Hepatocyte (in vitro differentiated cells): ENCODE measurements around the gene RAB3IL1. TPM values are rescaled to one million over a fixed set of nuclear protein-coding genes. Genes with fewer than 3 reads are reported as not detected.

Experiments
- DNase-seq: peaks from one replicate; pipeline ENCODE4 v3.0.0-alpha.2; 2016; ENCODE audit warnings: low spot score
- H2AFZ ChIP-seq: fragments of 200-600 bp; sonication (generic); 2 replicates; pipeline ENCODE4 v1.6.0; 2016; ENCODE audit warnings: antibody characterized with exemption, mild to moderate bottlenecking
- H3K27ac ChIP-seq: fragments of 200-600 bp; sonication (generic); 2 replicates; pipeline ENCODE4 v1.5.1; 2016; ENCODE audit warnings: mild to moderate bottlenecking
- H3K27me3 ChIP-seq: fragments of 200-600 bp; sonication (generic); 2 replicates; pipeline ENCODE4 v1.6.1; 2016
- H3K36me3 ChIP-seq: fragments of 200-600 bp; sonication (generic); replicated peaks from 2 replicates; pipeline ENCODE4 v1.5.1; 2016; ENCODE audit warnings: low read depth; ENCODE audit not compliant: insufficient read depth
- H3K4me1 ChIP-seq: fragments of 200-600 bp; sonication (generic); 2 replicates; pipeline ENCODE4 v1.5.1; 2016; ENCODE audit warnings: mild to moderate bottlenecking, moderate library complexity; ENCODE audit not compliant: insufficient read depth
- H3K4me2 ChIP-seq: fragments of 200-600 bp; sonication (generic); 2 replicates; pipeline ENCODE4 v1.6.0; 2016
- H3K4me3 ChIP-seq: fragments of 200-600 bp; sonication (generic); 2 replicates; pipeline ENCODE4 v1.5.1; 2016; ENCODE audit warnings: mild to moderate bottlenecking
- H3K79me2 ChIP-seq: fragments of 200-600 bp; sonication (generic); 2 replicates; pipeline ENCODE4 v1.6.0; 2017; ENCODE audit warnings: mild to moderate bottlenecking
- H3K9me2 ChIP-seq: fragments of 200-600 bp; sonication (generic); replicated peaks from 2 replicates; pipeline ENCODE4 v1.6.0; 2017; ENCODE audit warnings: mild to moderate bottlenecking; ENCODE audit not compliant: insufficient read depth
- H3K9me3 ChIP-seq: fragments of 200-600 bp; sonication (generic); 2 replicates; pipeline ENCODE4 v1.5.1; 2016; ENCODE audit warnings: low read depth, mild to moderate bottlenecking
- H4K20me1 ChIP-seq: fragments of 200-600 bp; sonication (generic); 2 replicates; pipeline ENCODE4 v1.6.0; 2016; ENCODE audit warnings: mild to moderate bottlenecking; ENCODE audit not compliant: insufficient read depth, poor library complexity, severe bottlenecking
- EZH2 ChIP-seq: fragments of 200-600 bp; sonication (generic); IDR thresholded peaks from 2 replicates; pipeline ENCODE4 v1.6.1; 2016; ENCODE audit warnings: antibody characterized with exemption, mild to moderate bottlenecking, borderline replicate concordance
- EZH2phosphoT487 ChIP-seq: fragments of 200-600 bp; sonication (generic); IDR thresholded peaks from one replicate; pipeline ENCODE4 v1.6.1; 2018; ENCODE audit warnings: antibody characterized with exemption, mild to moderate bottlenecking, low read depth, moderate library complexity; ENCODE audit not compliant: unreplicated experiment, severe bottlenecking
- WGBS: methylation state at CpG from one replicate; pipeline ENCODE4 v1.1.6; 2016; ENCODE audit warnings: low lambda C conversion rate; ENCODE audit errors: missing lambda C conversion rate; 5-methylcytosine and 5-hydroxymethylcytosine counted together
- polyA plus RNA-seq: library from polyadenylated mRNA; unstranded; fragments of >200 nt; fragmentation: Nextera tagmentation; extraction: Ambion mirVana; gene quantifications from 2 replicates; pipeline ENCODE4 v1.2.1, GENCODE V29; 2016
- total RNA-seq: library from RNA; depleted of rRNA; stranded (reverse); fragments of >200 nt; gene quantifications from 2 replicates; pipeline ENCODE4 v1.2.3, GENCODE V29; 2014
- TF ChIP-seq, protein P1 (sequence below): fragments of 200-600 bp; sonication (generic); IDR thresholded peaks from 2 replicates; pipeline ENCODE4 v1.5.1; 2016; ENCODE audit warnings: antibody characterized with exemption, mild to moderate bottlenecking; ENCODE audit not compliant: poor library complexity

The RAB3IL1 gene
- total and polyA plus RNA-seq, 2 experiments from 2014 or later: 10.8 to 18.6 TPM

- Histone ChIP-seq H3K9me2 (no peaks in the 10 kb centered on the region), H2AFZ (no peak overlapping the region), H4K20me1 (no peaks in the 10 kb centered on the region), H3K36me3 (no peaks in the 10 kb centered on the region), H3K9me3 (no peaks in the 10 kb centered on the region), H3K27ac (no peak overlapping the region), H3K4me3 (no peak overlapping the region), H3K79me2 (no peaks in the 10 kb centered on the region), H3K27me3 (no peaks in the 10 kb centered on the region), H3K4me2 (no peak overlapping the region), H3K4me1 (peaks cover 7% of the 10 kb centered on the region)
- WGBS: 7% methylated on average over 8 of the region's 8 CpGs
- TF ChIP-seq EZH2phosphoT487: no peak
- TF ChIP-seq, protein P1, sequence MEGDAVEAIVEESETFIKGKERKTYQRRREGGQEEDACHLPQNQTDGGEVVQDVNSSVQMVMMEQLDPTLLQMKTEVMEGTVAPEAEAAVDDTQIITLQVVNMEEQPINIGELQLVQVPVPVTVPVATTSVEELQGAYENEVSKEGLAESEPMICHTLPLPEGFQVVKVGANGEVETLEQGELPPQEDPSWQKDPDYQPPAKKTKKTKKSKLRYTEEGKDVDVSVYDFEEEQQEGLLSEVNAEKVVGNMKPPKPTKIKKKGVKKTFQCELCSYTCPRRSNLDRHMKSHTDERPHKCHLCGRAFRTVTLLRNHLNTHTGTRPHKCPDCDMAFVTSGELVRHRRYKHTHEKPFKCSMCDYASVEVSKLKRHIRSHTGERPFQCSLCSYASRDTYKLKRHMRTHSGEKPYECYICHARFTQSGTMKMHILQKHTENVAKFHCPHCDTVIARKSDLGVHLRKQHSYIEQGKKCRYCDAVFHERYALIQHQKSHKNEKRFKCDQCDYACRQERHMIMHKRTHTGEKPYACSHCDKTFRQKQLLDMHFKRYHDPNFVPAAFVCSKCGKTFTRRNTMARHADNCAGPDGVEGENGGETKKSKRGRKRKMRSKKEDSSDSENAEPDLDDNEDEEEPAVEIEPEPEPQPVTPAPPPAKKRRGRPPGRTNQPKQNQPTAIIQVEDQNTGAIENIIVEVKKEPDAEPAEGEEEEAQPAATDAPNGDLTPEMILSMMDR: peak; percentile 98
- DNase-seq: peak; percentile 91
These were observed 30.3 kb upstream of the RAB3IL1 start for GRCh38 chr11:61947486-61948210.

GRCh38 chr11:61946894-61947293, 29.5 kb upstream of the RAB3IL1 start:
- H2AFZ ChIP-seq: no peak overlapping the region
- H4K20me1 ChIP-seq: no peaks in the 10 kb centered on the region
- no peaks in the 10 kb centered on the region for H3K27me3 ChIP-seq
- 88% methylated on average over 5 of the region's 5 CpGs for WGBS
- TF ChIP-seq, protein P1: no peak
- TF ChIP-seq EZH2phosphoT487 (no peak), EZH2 (no peak)
- no peaks in the 10 kb centered on the region for H3K9me2 ChIP-seq
- no peaks in the 10 kb centered on the region for H3K36me3 ChIP-seq
- no peak overlapping the region for H3K4me3 ChIP-seq
- DNase-seq: no peak
- peaks cover 7% of the 10 kb centered on the region for H3K4me1 ChIP-seq
- no peaks in the 10 kb centered on the region for H3K79me2 ChIP-seq
- H3K27ac ChIP-seq: no peak overlapping the region
- H3K9me3 ChIP-seq: no peaks in the 10 kb centered on the region
- H3K4me2 ChIP-seq: no peak overlapping the region

DNA sequence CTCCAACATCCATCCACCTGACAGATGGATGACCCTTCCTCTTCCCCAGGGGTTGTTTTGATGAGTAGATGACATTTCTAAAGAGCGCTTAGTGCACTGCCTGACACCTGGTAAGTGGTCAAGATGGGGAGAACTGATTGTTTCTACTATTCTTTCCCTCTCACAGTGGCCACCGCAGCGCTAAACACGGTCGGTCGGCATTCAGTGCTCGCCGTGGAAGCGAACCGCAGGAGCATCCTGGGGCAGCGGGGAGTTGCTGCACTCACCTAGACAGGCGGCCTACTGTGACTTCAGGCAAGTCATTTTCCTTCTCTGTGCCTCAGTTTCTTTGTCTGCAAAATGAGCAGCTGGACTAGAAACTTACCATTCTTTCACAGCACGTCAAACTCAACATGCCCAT, 27.8 kb upstream of the RAB3IL1 start:
- Histone ChIP-seq H3K4me1 (peaks cover 7% of the 10 kb centered on the region), H3K4me2 (no peak overlapping the region), H3K27me3 (no peaks in the 10 kb centered on the region), H3K36me3 (no peaks in the 10 kb centered on the region), H3K79me2 (no peaks in the 10 kb centered on the region), H3K27ac (no peak overlapping the region), H3K9me3 (no peaks in the 10 kb centered on the region), H3K4me3 (no peak overlapping the region), H4K20me1 (no peaks in the 10 kb centered on the region), H3K9me2 (no peaks in the 10 kb centered on the region), H2AFZ (no peak overlapping the region)
- DNase-seq: no peak
- TF ChIP-seq EZH2phosphoT487 (no peak), EZH2 (no peak)
- TF ChIP-seq, protein P1: no peak
- 90% methylated on average over 13 of the region's 13 CpGs for WGBS
